Stimulated activated CD4-positive, alpha-beta T cell treated with anti-CD3 and anti-CD28 coated beads, TNF-alpha, amount 100 ng/mL, for 4 hours (primary cell): Measurements from ENCODE around the gene KRTAP10-12.

Source experiments
- DNase-seq, 3 experiments: peaks; one replicate each; pipeline ENCODE4 v3.0.0-alpha.2; 2020; ENCODE audit warnings: low read depth in 3 of 3

Gene KRTAP10-12

GRCh38 chr21:44699502-44700001 is 2.6 kb downstream of the KRTAP10-12 start:
- DNase-seq: no peak

- DNase-seq: no peak
These were observed 3.4 kb downstream of the KRTAP10-12 start for GRCh38 chr21:44700101-44701022.

DNA sequence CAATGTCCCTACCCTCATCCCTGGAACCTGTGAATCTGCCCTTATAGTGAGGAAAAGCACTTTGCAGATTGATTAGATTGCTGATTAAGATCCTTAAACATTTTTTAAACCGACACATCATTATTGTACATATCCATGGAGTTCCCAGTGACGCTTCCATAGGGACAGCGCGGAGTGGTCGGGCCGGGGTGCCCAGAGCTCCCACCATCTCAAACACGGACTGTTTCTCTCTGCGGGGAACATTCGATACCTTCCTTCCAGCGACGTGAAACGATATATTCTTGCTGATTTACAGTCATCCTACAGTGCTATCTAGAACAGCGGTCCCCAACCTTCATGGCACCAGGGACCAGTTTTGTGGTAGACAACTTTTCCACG is 4.0 kb downstream of the KRTAP10-12 start:
- DNase-seq: no peak

DNA sequence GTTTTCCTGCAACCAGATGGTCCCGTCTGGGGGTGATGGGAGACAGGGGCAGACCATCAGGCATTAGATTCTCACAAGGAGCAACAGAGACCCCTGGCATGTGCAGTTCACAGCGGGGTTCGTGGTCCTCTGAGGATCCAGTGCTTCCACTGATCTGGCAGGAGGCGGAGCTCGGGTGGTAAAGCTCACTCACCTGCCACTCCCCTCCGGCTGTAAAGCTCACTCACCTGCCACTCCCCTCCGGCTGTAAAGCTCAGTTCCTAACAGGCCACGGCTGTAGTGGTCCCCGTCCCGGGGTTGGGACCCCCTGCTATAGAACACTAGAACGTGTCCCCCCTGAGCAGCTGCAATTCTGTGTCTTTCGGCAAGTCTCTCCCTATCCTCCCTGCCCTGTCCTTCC is 4.6 kb downstream of the KRTAP10-12 start:
- no peak for DNase-seq

DNA sequence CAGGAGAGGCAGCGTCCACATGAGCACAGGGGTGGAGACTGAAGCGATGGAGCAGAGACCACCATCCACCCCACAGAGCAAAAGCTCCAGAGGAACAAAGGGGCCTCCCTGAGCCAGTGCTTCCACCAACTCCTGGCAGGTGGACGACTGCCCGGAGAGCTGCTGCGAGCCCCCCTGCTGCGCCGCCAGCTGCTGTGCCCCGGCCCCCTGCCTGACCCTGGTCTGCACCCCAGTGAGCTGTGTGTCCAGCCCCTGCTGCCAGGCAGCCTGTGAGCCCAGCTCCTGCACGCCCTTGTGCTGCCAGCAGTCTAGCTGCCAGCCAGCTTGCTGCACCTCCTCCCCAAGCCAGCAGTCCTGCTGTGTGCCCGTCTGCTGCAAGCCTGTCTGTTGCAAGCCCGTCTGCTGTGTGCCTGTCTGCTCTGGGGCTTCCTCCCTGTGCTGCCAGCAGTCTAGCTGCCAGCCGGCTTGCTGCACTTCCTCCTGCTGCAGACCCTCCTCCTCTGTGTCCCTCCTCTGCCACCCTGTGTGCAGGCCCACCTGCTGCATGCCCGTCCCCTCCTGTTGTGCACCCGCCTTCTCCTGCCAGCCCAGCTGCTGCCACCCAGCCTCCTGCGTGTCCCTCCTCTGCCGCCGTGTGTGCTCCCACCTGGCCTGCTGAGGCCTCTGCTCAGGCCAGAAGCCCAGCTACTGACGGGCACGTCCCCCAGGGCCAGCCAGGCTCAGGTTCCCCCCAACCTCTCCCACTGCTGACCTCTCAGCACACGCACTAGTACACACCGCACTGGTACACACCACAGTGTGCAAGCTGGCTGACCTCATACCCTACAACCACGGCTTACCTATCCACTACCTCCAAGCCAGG is 5.4 kb downstream of the KRTAP10-12 start:
- no peak for DNase-seq

- no peak for DNase-seq
These were observed 6.2 kb downstream of the KRTAP10-12 start for GRCh38 chr21:44702973-44703730.

DNA sequence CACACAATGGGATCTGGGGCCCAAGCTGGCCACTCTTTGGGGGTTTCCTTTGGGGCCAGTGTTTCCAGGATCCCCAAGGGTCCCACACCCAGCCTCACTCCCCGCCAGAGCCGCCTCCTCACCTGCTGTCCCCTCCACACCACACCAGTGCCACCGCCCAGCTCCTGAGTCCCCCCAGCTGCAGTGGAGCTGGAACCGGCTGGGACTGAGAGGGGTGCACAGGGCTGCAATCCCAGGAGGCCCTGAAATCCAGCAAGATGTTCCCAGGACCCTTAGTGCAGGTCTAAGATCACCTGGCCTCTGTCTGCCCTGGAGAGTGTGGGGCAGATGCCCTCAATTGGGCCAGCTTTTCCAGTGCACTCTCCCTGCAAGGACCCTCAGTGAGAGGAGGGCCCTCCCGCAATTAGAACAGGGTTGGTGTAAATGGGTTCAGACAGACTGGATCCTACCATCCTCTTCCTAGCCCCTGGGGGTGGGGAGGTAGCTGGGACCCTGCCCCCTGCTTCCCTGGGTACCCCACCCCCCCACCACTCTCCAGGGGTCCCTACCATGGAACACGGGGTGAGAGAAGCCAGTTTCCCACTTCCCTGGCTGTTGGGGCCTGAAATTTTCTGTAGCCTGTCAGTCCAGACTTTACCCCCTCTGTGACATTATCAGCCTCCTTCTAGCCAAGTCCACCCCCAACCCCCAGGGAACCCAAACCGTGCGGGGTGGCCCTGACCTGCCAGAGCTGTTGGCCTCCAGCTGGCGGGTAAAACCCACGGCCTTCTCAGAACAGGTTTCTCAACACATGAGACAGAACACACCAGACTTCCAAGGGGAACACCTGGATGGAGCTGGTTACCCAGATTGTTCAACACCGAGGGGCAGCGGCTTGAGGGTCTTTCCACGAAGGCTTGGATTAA is 7.0 kb downstream of the KRTAP10-12 start:
- no peak for DNase-seq

DNA sequence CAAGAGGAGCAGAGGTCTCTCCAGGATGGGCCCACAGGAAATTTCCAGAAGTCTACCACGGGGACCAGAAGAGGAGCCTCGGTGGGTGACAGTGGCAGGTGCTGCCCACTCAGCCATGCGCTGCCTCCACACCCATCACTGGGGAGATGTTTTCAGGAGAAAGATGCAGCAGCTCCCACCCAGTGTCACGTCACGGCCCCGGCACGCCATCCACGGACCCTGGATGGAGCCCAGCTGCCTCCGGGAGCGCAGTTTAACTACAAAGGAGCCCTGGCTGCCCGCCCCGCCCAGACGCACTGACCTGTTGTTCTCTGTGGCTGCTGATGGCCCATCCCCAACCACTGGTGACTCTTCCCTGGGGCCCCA is 7.6 kb downstream of the KRTAP10-12 start:
- no peak for DNase-seq

DNA sequence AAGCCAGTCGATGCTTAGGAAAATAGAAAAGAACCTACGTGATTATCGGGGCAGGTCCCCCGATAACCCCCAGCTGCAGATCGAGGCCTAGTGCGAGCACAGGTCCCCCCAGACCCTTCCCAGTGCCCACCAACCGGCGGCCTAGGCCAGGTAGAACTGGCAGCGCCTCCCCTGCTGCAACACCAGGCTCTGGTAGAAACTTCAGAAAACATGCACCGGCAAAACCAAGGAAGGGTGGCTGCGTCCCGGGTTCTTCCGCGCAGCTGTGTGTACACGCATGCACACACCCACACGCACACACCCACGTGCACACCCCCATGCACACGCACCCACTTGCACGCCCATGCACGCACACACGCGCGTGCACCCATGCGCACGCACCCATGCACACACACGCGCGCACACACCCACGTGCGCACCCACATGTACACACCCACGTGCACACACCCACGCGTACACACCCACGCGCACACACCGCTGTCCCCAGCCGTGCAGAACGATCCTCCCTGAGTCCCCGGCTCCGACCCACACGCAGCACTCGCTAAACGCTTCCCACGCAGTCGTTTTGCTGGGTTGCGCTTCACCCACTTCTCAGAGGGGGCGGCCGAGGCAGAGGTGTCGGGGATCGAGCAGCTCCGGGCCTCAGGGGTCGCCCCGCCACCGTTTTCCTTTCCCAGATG is 9.2 kb downstream of the KRTAP10-12 start:
- no peak for DNase-seq

- DNase-seq: no peak
These were observed 10.0 kb downstream of the KRTAP10-12 start for GRCh38 chr21:44706706-44707581.

- DNase-seq: no peak
These were observed 11.4 kb downstream of the KRTAP10-12 start for GRCh38 chr21:44708213-44708865.

DNA sequence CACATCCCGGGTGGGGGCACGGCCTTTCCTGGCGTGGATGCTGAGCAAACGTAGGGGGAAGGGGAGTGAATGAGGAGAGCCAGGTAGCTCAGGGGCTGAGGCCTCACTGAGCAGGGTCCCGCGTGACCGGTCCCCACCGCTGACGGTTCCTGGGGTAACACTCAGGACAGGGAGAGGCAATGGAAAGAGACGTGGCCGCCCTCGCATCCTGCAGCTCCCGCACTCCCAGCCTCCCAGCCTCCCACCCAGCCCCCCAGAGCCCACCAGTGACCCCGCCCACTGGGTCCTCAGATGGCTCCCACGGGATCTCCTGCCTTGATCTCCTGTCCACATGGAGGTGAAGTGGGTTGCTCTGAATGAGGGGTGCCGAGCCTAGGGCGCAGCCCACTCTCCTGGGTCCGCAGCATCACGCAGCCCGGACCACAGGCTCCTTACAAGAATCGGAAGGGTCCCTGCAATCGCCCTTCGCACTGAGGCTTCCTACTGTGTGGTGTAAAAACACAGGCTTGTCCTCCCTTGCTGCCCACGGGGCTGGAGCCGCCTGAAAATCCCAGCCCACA is 12.0 kb downstream of the KRTAP10-12 start:
- no peak for DNase-seq

DNA sequence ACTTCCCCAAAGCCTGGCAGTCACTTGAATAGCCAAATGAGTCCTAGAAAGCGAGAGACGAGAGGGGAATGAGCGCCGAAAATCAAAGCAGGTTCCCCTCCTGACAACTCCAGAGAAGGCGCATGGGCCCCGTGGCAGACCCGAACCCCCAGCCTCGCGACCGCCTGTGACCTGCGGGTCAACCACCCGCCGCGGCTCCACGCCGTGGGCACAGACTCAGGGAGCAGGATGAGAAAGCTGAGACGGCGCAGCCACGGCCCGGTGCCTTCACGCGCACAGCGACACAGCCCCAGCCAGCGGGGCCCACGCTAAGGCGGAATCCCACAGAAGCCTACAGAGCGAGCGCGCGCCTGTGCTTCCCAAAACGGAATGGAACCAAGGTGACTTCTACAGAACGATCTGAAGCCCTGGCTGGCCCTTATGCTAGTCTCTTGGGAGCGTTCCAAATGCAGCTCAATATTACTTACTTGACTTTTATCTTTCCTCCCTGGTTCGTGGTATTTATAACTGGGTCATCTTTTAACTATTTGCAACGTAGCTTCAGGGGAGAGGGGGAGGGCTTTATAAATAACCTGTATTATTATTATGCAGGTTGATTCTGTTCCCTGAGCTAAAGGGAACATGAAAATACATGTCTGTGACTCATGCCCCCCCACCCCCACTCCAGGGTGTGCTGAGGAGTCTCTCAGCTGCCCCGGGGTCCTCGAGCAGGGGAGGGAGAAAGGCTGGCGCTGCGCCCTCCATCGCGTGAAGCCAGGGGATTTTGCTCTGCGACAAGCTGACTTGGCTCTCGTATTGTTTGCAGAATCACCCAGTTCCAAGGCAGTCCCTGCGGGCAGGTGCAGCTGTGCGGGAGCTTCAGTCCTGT is 12.7 kb downstream of the KRTAP10-12 start:
- DNase-seq: peak in 1 of 3 experiments; percentile 14

GRCh38 chr21:44710294-44710665 is 13.3 kb downstream of the KRTAP10-12 start:
- no peak for DNase-seq

- no peak for DNase-seq
These were observed 13.9 kb downstream of the KRTAP10-12 start for GRCh38 chr21:44710756-44711326.

- DNase-seq: no peak
These were observed 14.6 kb downstream of the KRTAP10-12 start, which contains the start of gene TSPEAR for GRCh38 chr21:44711327-44712202. TSPEAR (minus strand) TSS chr21:44711572; CDS start chr21:44711514, 58 bp downstream.
